ENCODE data around the gene MME.
"Not testable (repeated sequence)": the region's sequence is repeated elsewhere in the genome, so short reads cannot be mapped to it uniquely, and the experiment has no call there.

Gene MME

GRCh38 chr3:155192957-155193746 is 113.0 kb downstream of the MME start:
- no peak for DNase-seq (ENCODE audit: low read depth in 2 of 2)

GRCh38 chr3:155193868-155194267 is 113.7 kb downstream of the MME start:
- no peak for DNase-seq (ENCODE audit: low read depth in 2 of 2)

- DNase-seq (ENCODE audit: low read depth in 2 of 2), result no peak
Measured at GRCh38 chr3:155194973-155195957, 115.1 kb downstream of the MME start.

- no peak for DNase-seq (ENCODE audit: low read depth in 2 of 2)
Measured at GRCh38 chr3:155196131-155197021, 116.3 kb downstream of the MME start.

- no peak for DNase-seq (ENCODE audit: low read depth in 2 of 2)
Measured at GRCh38 chr3:155197786-155198185, 117.7 kb downstream of the MME start.

- no peak for DNase-seq (ENCODE audit: low read depth in 2 of 2)
Measured at GRCh38 chr3:155202626-155203025, 122.5 kb downstream of the MME start.

- DNase-seq (ENCODE audit: low read depth in 2 of 2), result no peak
Measured at GRCh38 chr3:155204851-155205250, 124.7 kb downstream of the MME start.

GRCh38 chr3:155208183-155208800 is 128.2 kb downstream of the MME start:
- DNase-seq (ENCODE audit: low read depth in 2 of 2), result no peak

GRCh38 chr3:155210736-155211135 is 130.6 kb downstream of the MME start:
- no peak for DNase-seq (ENCODE audit: low read depth in 2 of 2)

- DNase-seq (ENCODE audit: low read depth in 2 of 2), result no peak
Measured at GRCh38 chr3:155211266-155211665, 131.1 kb downstream of the MME start.

- no peak for DNase-seq (ENCODE audit: low read depth in 2 of 2)
Measured at GRCh38 chr3:155211940-155212339, 131.8 kb downstream of the MME start.

- not testable (repeated sequence) for DNase-seq (ENCODE audit: low read depth in 2 of 2)
Measured at GRCh38 chr3:155216007-155216406, 135.9 kb downstream of the MME start.

- no peak for DNase-seq (ENCODE audit: low read depth in 2 of 2)
Measured at GRCh38 chr3:155217591-155217990, 137.5 kb downstream of the MME start.

GRCh38 chr3:155218462-155218861 is 138.3 kb downstream of the MME start:
- no peak for DNase-seq (ENCODE audit: low read depth in 2 of 2)

- DNase-seq (ENCODE audit: low read depth in 2 of 2), result no peak
Measured at GRCh38 chr3:155219106-155219505, 139.0 kb downstream of the MME start.

GRCh38 chr3:155225417-155225816 is 145.3 kb downstream of the MME start:
- no peak for DNase-seq (ENCODE audit: low read depth in 2 of 2)

- no peak for DNase-seq (ENCODE audit: low read depth in 2 of 2)
Measured at GRCh38 chr3:155227141-155227540, 147.0 kb downstream of the MME start.

- no peak for DNase-seq (ENCODE audit: low read depth in 2 of 2)
Measured at GRCh38 chr3:155228676-155229075, 148.6 kb downstream of the MME start.

- no peak for DNase-seq (ENCODE audit: low read depth in 2 of 2)
Measured at GRCh38 chr3:155229086-155229485, 149.0 kb downstream of the MME start.

- no peak for DNase-seq (ENCODE audit: low read depth in 2 of 2)
Measured at GRCh38 chr3:155230382-155230781, 150.3 kb downstream of the MME start.

GRCh38 chr3:155231792-155232191 is 151.7 kb downstream of the MME start:
- DNase-seq (ENCODE audit: low read depth in 2 of 2), result no peak

All from stimulated activated CD8-positive, alpha-beta memory T cell treated with anti-CD3 and anti-CD28 coated beads, Interleukin-2, amount 100 ng/mL, for 48 hours (primary cell).